ENCODE results near the gene TAF6.
A peak's percentile ranks its signal among the peaks of the same experiment; 100 is the strongest.

Gene TAF6

DNA sequence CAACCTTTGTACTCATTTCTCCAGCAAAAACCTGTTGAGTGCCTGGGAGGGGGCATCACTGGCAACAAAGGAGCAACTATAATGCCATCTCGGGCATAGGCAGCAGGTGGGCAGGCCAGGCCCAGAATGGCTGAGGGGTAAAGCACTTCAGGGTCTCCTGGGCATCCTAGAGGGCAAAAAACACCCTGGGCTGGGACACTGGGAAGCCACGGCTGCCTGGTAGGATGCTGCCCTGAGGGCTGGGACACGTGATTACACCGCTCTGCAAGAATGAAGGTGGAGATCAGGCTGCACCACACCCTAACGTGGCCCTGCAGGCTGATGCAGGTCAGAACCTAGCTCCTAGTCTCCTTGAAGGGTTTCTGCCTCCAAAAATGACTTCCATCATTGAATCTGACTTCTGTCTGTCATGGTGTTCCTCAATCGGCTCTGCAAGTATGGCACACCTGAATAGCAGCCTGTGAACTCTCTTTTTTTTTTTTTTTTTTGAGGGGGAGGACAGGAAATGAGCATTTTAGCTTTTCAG is 43.9 kb upstream of the TAF6 start:
- H3K27ac ChIP-seq = peak overlapping the region; percentile 93
- ChIA-PET CTCF (interaction anchor here (0.7 to 1.0 kb wide), 2 partner anchors 29 to 30 kb away, joined by 3 to 6 read pairs; no protein-coding TSS in a partner anchor), POLR2A (ENCODE audit: low non-redundant PET) (no interaction called here)
- peak; percentile 82 for DNase-seq (ENCODE audit: low spot score)
- TF ChIP-seq, protein P1, sequence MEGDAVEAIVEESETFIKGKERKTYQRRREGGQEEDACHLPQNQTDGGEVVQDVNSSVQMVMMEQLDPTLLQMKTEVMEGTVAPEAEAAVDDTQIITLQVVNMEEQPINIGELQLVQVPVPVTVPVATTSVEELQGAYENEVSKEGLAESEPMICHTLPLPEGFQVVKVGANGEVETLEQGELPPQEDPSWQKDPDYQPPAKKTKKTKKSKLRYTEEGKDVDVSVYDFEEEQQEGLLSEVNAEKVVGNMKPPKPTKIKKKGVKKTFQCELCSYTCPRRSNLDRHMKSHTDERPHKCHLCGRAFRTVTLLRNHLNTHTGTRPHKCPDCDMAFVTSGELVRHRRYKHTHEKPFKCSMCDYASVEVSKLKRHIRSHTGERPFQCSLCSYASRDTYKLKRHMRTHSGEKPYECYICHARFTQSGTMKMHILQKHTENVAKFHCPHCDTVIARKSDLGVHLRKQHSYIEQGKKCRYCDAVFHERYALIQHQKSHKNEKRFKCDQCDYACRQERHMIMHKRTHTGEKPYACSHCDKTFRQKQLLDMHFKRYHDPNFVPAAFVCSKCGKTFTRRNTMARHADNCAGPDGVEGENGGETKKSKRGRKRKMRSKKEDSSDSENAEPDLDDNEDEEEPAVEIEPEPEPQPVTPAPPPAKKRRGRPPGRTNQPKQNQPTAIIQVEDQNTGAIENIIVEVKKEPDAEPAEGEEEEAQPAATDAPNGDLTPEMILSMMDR (conservative IDR thresholded peaks at IDR 0.05; ENCODE audit: low read depth) = no peak

DNA sequence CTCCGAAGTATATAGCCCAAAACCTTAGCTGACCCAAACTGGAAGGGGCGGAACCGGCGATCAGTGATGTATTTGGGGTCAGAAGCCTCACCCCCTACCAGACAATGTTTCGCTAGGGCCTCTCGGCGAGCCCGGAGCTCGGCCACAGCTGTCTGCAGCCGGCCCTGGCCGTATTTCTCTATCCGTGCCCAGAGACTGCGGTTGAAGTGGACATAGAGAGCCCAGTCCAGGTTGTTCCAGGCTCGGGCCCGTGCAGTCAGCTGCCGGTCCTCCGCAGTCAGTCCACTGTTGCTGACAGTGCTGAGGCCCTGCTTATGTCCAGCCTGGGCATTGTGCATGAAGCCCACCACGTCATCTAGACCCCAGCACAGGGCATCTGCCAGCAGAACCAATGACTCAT is 40.9 kb upstream of the TAF6 start:
- peak overlapping the region; percentile 93 for H3K27ac ChIP-seq
- CTCF ChIA-PET = no interaction called here
- no peak for DNase-seq (ENCODE audit: low spot score)
- POLR2A ChIA-PET (ENCODE audit: low non-redundant PET) = interaction anchor here (0.5 kb wide), 1 partner anchor 269 kb away, joined by 3 read pairs; the partner anchor contains the start of gene ZCWPW1
- TF ChIP-seq, protein P1 (conservative IDR thresholded peaks at IDR 0.05; ENCODE audit: low read depth) = no peak

DNA sequence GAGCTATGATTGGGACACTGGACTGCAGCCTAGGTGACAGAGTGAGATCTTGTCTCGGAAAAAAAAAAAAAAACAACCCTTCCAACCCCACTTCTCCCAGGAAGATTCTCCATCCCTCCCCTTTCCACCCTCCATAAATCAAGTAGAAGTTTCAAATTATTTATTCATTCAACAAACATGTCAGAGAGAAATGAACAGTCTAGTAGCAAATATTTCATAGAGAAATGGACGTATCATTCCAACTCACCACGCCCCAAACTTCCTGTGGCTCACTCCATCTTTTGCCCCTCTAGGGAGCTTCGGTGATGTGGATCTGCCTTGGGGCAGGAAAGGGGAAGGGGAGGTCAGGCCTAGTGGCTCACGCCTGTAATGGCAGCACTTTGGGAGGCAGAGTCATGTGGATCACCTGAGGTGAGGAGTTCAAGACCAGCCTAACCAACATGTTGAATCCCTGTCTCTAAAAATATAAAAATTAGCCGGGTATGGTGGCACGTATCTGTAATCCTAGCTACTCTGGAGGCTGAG is 40.0 kb upstream of the TAF6 start:
- no peak for DNase-seq (ENCODE audit: low spot score)

DNA sequence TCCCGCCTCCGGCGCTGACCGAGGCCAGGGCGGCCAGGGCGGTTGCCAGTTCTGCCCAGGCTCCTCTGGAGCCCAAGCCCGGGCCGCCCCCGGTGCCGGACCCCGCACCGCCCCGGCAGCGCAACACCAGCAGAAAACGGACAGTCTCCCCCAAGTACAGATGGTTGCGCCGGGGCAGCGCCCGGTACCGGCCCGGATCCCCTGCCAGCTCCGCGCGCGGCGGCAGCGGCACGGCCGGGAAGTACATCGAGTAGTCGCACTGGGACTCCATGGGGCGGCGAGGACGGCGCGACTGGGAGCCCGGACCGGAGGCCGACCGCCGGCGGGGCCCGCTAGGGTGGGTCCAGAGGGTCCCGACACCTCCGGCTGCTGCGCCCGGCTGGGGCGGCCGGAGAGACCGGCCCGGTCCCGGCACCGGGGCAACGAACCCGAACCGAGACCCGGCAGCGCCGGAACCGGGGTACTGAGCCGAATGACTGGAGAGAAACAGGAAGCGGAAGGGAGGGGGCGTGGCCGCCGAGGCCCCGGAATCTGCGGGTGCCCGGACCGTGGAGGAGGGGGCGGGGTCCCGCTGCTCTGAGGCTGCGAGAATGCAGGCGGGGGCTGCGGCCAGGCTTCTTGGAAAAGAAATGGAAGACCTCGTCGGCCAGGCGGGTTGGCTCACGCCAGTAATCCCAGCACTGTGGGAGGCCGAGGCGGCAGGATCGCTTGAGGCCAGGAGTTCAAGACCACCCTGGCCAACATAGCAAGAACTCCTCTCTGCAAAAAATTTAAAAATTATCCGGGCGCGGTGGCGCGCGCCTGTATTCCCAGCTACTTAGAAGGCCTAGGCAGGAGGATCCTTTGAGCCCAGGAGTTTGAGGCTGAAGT is 39.3 kb upstream of the TAF6 start, which contains the start of gene TRAPPC14:
TSS of gene TRAPPC14 (minus strand) at position 495 of the 870 bp plus-strand sequence. CDS start at position 271, 224 bp downstream.
- ChIA-PET POLR2A (ENCODE audit: low non-redundant PET) (interaction anchor here (0.8 to 1.0 kb wide), 3 partner anchors 10 to 269 kb away, joined by 3 to 4 read pairs (median 3); partner anchors contain the start of gene LAMTOR4), CTCF (interaction anchor here (0.6 to 0.7 kb wide), 2 partner anchors 12 to 28 kb away, joined by 3 read pairs; no protein-coding TSS in a partner anchor)
- peak; percentile 97 for DNase-seq (ENCODE audit: low spot score)
- TF ChIP-seq, protein P1 (conservative IDR thresholded peaks at IDR 0.05; ENCODE audit: low read depth) = no peak
- H3K27ac ChIP-seq = peak within 1 kb of the TSS; percentile 93

More for the DNA sequence above, 40.0 kb upstream of the TAF6 start:
- ChIA-PET POLR2A (ENCODE audit: low non-redundant PET) (no interaction called here), CTCF (interaction anchor here (0.7 kb wide), 1 partner anchor 29 kb away, joined by 3 read pairs; no protein-coding TSS in a partner anchor)
- TF ChIP-seq, protein P1 (conservative IDR thresholded peaks at IDR 0.05; ENCODE audit: low read depth) = no peak
- H3K27ac ChIP-seq = peak overlapping the region; percentile 93

DNA sequence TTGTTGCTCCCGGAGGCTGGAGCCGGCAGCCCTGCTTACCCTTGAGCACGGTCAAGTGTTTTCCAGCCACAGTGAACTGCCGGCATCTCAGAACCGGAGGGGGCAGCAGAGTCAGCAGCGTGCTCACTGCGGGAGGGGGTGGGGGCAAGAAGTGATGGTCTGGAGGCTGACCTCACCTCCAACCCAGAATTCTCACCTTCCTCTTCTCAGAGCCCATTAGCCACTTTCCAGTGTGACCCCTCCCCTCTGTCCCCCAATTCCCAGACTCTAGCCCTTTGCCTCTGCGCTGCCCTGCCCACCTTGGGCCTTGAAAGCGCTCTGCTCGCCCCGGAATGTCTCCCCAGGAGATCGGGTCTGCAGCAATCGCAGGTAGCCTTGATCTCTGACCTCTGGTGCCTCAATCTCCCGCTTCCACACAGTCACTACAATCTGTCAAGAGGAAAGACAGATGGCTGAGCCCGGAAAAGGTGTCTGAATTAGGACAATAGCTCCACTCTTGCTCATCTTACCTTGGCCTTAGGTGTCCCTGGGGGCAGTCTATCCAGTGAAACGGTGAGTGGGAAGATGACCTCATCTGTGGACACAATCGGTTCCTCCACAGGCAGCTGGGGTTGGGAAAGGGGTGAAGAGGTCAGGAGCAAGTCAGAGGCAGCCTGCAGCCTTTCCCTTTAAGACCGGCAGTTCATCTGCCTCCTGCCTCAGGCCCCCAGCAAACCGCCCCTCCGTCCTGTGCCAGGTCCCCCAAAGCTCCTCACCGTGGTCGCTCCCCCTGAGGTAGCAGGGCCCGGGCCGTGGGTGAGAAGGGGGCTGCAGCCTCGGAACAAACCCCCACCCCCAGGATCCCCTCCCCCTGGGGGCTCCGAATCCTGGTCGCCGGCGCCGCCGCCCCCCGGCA is 38.4 kb upstream of the TAF6 start:
- H3K27ac ChIP-seq = peak overlapping the region; percentile 93
- ChIA-PET POLR2A (ENCODE audit: low non-redundant PET) (interaction anchor here (0.8 to 1.0 kb wide), 3 partner anchors 9 to 270 kb away, joined by 3 to 4 read pairs (median 3); partner anchors contain the start of gene LAMTOR4), CTCF (interaction anchor here (0.5 to 0.6 kb wide), 2 partner anchors 13 to 208 kb away, joined by 3 read pairs; no protein-coding TSS in a partner anchor)
- peak; percentile 89 for DNase-seq (ENCODE audit: low spot score)
- TF ChIP-seq, protein P1 (conservative IDR thresholded peaks at IDR 0.05; ENCODE audit: low read depth) = no peak

Data from RWPE1 (cell line).